ENCODE results near the gene TMEM198. TPM values are rescaled to one million over a fixed set of nuclear protein-coding genes. Genes with fewer than 3 reads are reported as not detected.

Gene TMEM198
- total and polyA plus RNA-seq, 2 experiments from 2014 or later: 6.7 to 12.2 TPM

DNA sequence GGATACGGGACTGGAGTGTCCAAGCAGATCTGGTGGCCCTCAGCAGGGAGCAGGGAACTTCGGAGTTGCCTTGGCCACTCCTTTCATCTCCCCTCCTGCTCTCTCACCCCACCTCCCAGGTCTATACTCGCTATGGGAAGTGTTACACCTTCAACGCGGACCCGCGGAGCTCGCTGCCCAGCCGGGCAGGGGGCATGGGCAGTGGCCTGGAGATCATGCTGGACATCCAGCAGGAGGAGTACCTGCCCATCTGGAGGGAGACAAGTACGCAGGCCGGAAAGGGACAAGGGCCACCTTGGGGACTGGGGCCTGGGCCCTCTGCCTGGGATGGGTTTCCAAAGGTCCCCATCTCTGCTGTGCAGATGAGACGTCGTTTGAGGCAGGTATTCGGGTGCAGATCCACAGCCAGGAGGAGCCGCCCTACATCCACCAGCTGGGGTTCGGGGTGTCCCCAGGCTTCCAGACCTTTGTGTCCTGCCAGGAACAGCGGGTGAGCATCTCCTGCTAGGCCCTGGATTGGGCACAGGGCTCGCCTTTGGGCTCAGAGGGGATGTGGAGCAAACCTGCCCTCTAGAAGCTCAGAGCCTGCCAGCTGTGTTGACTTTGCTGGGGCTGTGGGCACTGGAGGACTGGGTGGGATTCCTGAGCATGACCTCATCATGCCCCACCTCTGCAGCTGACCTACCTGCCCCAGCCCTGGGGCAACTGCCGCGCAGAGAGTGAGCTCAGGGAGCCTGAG, 12.0 kb upstream of the TMEM198 start:
- no peaks in the 10 kb centered on the region for H3K9me3 ChIP-seq (ENCODE audit: low read depth)
- no peak overlapping the region for H3K27ac ChIP-seq
- H3K36me3 ChIP-seq: no peaks in the 10 kb centered on the region
- no peak overlapping the region for H3K4me3 ChIP-seq
- peaks cover 19% of the 10 kb centered on the region for H3K4me1 ChIP-seq (ENCODE audit: low read depth)
- DNase-seq (ENCODE audit: low read depth in 1 of 2, low spot score in 1 of 2): no peak
- TF ChIP-seq, protein P1, sequence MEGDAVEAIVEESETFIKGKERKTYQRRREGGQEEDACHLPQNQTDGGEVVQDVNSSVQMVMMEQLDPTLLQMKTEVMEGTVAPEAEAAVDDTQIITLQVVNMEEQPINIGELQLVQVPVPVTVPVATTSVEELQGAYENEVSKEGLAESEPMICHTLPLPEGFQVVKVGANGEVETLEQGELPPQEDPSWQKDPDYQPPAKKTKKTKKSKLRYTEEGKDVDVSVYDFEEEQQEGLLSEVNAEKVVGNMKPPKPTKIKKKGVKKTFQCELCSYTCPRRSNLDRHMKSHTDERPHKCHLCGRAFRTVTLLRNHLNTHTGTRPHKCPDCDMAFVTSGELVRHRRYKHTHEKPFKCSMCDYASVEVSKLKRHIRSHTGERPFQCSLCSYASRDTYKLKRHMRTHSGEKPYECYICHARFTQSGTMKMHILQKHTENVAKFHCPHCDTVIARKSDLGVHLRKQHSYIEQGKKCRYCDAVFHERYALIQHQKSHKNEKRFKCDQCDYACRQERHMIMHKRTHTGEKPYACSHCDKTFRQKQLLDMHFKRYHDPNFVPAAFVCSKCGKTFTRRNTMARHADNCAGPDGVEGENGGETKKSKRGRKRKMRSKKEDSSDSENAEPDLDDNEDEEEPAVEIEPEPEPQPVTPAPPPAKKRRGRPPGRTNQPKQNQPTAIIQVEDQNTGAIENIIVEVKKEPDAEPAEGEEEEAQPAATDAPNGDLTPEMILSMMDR (IDR thresholded peaks at IDR 0.05; ENCODE audit: low read depth, low read length): no peak
- H3K27me3 ChIP-seq: no peaks in the 10 kb centered on the region

DNA sequence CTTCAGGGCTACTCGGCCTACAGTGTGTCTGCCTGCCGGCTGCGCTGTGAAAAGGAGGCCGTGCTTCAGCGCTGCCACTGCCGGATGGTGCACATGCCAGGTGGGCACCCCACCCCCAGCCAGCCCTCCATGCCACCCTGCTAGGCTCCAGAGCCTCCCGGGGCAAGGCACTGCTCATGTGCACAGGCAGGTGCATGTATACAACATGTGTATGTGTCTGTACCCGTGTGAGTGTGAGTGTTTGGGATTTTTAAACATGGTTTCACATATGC, 11.5 kb upstream of the TMEM198 start:
- H3K4me3 ChIP-seq: no peak overlapping the region
- no peaks in the 10 kb centered on the region for H3K9me3 ChIP-seq (ENCODE audit: low read depth)

DNA sequence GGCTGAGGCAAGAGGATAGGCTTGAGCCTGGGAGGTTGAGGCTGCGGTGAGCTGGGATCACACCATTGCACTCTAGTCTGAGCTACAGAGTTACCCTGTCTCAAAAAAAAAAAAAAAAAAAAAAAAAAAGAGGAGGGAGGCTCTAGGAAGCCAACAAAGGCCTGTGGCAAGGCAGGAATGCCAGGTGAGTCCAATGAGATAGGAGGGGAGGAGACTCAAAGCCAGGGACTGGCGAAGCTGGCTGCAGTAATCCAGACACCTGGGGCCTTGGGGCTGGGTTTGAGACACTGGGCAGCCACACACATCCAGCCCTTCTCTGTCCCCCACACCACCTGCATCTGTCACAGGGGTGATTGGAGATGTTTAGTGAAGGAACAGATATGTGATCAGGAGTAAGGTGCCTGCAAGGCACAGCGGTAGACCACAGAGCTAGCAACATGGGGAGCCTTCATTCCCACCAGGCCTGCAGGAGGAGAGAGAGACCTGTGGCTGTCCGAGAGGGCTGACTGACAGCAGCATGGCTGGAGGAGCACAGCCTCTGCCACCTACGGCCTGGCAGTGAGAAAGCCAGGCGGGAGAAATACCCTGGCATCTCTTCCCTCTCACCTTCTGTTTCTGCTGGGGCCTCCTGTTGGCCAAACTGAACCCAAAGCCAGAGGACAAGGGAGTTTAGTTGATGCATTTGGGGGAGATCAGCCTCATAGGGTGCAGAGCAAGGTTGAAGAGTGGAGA, 9.7 kb upstream of the TMEM198 start:
- H3K27ac ChIP-seq: no peak overlapping the region
- TF ChIP-seq, protein P1 (IDR thresholded peaks at IDR 0.05; ENCODE audit: low read depth, low read length): no peak
- peaks cover 2% of the 10 kb centered on the region for H3K36me3 ChIP-seq
- no peaks in the 10 kb centered on the region for H3K27me3 ChIP-seq
- DNase-seq (ENCODE audit: low read depth in 1 of 2, low spot score in 1 of 2): no peak
- peaks cover 3% of the 10 kb centered on the region for H3K4me1 ChIP-seq (ENCODE audit: low read depth)
- no peak overlapping the region for H3K4me3 ChIP-seq
- no peaks in the 10 kb centered on the region for H3K9me3 ChIP-seq (ENCODE audit: low read depth)

More for the DNA sequence above, 11.5 kb upstream of the TMEM198 start:
- Histone ChIP-seq H3K36me3 (no peaks in the 10 kb centered on the region), H3K27me3 (no peaks in the 10 kb centered on the region), H3K27ac (no peak overlapping the region), H3K4me1 (ENCODE audit: low read depth) (peaks cover 14% of the 10 kb centered on the region)
- TF ChIP-seq, protein P1 (IDR thresholded peaks at IDR 0.05; ENCODE audit: low read depth, low read length): no peak
- no peak for DNase-seq (ENCODE audit: low read depth in 1 of 2, low spot score in 1 of 2)

DNA sequence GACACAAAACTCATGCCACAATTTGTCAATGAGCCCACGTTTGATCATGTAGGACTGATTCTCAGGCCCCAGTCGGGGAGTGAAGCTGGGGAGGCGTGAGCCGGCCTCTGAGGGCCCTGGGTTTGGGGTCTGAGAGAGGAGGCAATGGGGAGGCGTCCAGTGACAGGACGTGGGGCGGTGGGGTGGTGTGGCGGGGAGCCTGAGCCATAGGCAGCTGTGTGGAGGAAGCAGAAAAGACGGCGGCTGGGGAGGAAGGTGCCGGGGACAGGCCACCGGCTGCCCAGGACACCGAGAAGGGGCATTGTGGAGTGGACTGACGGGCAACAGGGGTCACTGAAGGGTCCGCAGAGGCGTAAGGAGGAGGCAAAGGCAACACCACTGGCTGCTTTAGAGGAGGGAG, 7.4 kb upstream of the TMEM198 start:
- Histone ChIP-seq H3K4me3 (no peak overlapping the region), H3K4me1 (ENCODE audit: low read depth) (no peaks in the 10 kb centered on the region), H3K27ac (no peak overlapping the region), H3K9me3 (ENCODE audit: low read depth) (no peaks in the 10 kb centered on the region), H3K27me3 (no peaks in the 10 kb centered on the region), H3K36me3 (peaks cover 10% of the 10 kb centered on the region)
- TF ChIP-seq, protein P1 (IDR thresholded peaks at IDR 0.05; ENCODE audit: low read depth, low read length): no peak
- DNase-seq (ENCODE audit: low read depth in 1 of 2, low spot score in 1 of 2): no peak

DNA sequence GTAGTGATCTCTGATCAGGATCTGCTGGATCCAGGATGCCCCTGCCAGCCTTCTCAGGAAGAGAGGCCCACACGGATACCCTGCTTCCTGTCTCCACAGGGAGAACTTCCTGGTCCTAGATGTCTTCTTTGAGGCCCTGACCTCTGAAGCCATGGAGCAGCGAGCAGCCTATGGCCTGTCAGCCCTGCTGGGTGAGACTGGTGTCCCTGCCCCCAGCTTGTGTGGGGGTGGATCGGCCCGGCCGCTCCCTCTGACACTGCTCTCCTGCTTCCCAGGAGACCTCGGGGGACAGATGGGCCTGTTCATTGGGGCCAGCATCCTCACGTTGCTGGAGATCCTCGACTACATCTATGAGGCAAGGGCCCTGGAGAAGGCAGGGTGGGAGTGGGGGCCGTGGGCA, 6.9 kb upstream of the TMEM198 start:
- H3K27me3 ChIP-seq: no peaks in the 10 kb centered on the region
- DNase-seq (ENCODE audit: low read depth in 1 of 2, low spot score in 1 of 2): no peak
- TF ChIP-seq, protein P1 (IDR thresholded peaks at IDR 0.05; ENCODE audit: low read depth, low read length): no peak
- no peaks in the 10 kb centered on the region for H3K9me3 ChIP-seq (ENCODE audit: low read depth)
- H3K4me1 ChIP-seq (ENCODE audit: low read depth): peaks cover 1% of the 10 kb centered on the region
- no peak overlapping the region for H3K4me3 ChIP-seq
- H3K27ac ChIP-seq: no peak overlapping the region
- H3K36me3 ChIP-seq: peaks cover 10% of the 10 kb centered on the region
